ENCODE results near the gene RIN1.
"Not testable (repeated sequence)": the region's sequence is repeated elsewhere in the genome, so short reads cannot be mapped to it uniquely, and the experiment has no call there.

The RIN1 gene

DNA sequence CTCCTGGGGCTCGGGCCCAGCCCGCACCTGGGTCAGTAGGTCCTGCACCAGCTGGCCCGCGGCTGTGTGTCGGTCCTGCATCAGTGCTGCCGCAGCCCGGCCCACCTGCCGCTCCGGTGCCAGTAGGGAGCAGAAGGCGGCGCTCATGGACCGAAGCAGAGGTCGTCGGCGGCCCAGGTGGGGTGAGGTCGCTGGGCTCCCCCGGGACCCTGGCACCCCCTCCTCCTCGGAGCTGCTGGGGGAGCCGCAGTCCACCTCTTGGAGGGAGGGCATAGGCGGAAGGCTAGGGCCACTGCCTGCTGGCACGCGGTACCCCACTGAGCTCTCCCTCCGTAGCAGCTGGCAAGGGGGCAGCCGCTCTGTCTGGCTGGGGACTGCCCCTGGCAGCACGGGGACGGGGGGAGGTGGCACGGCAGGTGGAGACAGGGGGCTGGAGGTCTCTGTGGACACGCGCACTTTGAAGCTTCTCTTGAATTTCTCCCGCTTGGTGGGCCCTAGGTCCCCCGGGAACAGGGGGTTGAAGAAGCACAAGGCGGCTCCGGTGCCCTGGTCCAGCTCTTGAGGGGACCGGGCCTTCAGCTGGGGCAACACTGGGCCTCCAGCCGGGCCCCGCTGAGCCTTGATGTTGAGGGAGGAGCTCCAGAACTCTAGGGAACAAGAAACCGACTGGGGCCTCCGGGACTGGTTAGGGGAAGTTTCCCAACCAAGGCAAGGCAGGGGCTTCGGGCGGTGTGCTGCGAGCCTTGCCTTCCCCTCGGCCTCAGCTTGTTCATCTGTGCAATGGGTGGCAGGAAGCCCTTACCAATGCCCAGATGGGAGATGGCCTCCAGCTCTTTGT, 1.4 kb downstream of the RIN1 start:
- DNase-seq (ENCODE audit: low read depth), result no peak

DNA sequence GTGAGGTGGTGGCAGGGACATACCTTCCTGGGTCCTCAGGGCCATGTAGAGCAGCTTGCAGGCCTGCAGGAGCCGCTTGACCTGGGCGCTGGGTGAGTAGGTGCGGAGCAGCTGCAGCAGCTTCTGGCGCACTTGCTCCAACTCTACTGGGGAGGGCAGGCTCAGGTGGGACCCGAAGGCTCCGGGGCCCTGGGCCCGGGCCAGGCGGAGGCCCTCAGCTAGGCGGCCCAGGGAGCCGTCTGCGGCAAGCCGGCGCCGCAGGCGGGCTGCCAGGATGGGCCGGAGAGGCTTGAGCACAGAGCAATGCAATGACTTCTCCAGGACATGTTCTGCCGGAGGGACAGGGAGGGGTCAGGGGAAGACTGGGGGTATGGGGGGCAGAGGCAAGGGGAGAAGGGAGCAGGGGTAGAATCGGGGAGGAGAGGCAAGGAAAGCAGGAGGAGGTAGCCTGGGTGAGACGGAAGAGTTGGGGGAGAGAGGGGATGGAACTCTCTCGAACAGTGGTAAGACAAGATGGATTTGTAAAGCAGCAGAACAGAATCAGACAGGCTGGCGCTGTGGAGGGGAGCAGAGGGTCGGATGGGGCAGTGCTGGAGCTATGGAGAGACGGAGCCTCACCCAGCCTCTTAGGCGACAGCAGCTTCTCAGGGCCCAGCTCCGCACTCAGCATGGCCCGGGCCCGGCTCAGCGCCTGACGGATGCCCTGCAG, 2.2 kb downstream of the RIN1 start:
- DNase-seq (ENCODE audit: low read depth), result no peak

GRCh38 chr11:66333220-66333877, 2.9 kb downstream of the RIN1 start:
- DNase-seq (ENCODE audit: low read depth), result no peak

- DNase-seq (ENCODE audit: low read depth), result no peak
Observed at GRCh38 chr11:66332371-66333219, 3.6 kb downstream of the RIN1 start.

DNA sequence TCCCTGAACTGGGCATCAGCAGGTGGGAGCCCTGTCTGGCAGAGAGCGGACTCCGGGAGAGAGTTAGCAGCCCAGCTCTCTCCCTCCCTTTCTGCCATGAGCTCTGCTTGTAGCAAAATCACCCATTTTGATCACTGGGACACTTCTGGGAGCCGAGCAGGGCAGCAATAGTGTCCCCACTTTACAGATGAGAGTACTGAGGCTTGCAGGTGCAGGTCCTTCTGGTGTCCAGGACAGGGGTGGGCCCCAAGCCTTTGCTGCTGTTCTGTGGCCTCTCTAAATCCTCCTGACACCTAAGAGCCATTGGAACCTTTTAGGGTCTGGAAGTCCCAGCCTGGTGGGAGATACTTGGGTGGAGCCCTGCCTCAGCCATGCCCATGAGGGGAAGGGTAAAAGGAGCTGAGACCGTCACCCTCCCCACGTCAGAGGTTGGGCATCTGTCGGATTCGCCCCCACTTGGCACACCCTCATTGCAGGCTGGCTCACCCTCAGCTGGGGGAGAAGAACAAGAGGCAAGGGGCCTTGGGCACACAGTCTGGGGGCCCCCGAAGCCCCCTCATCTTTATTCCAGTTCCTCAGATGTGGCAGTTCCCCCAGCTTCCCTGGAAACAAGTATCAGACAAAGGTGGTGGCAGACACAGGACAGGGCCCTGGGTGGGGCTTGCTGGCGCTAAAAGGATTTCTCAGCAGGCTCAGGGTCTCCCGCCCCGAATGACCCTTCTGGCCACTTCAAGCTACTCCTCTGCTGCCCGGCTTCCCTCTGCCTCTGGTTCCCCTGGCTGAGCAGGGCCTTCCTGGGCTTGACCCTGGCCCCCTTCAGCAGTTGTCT, 4.5 kb downstream of the RIN1 start:
- no peak for DNase-seq (ENCODE audit: low read depth)

GRCh38 chr11:66330931-66331330, 5.3 kb downstream of the RIN1 start:
- no peak for DNase-seq (ENCODE audit: low read depth)

DNA sequence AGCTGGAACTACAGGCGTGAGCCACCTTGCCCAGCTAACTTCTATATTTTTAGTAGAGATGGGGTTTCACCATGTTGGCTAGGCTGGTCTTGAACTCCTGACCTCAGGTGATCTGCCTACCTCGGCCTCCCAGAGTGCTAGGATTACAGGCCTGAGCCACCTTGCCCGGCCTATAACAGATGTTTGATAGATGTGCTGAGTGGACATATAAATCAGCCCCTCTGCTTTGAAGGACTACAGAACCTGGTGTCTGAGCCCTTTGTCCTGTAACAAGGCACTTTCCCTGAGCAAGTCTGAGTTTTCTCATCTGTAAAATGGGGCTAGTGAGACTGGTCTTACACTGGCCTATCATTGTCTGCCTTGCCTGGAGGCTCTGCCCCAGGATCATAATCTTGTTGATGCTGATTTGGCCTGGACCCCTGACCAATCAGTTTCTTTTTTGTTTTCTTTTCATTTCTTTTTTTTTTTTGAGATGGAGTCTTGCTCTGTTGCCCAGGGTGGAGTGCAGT, 7.0 kb downstream of the RIN1 start:
- no peak for DNase-seq (ENCODE audit: low read depth)

DNA sequence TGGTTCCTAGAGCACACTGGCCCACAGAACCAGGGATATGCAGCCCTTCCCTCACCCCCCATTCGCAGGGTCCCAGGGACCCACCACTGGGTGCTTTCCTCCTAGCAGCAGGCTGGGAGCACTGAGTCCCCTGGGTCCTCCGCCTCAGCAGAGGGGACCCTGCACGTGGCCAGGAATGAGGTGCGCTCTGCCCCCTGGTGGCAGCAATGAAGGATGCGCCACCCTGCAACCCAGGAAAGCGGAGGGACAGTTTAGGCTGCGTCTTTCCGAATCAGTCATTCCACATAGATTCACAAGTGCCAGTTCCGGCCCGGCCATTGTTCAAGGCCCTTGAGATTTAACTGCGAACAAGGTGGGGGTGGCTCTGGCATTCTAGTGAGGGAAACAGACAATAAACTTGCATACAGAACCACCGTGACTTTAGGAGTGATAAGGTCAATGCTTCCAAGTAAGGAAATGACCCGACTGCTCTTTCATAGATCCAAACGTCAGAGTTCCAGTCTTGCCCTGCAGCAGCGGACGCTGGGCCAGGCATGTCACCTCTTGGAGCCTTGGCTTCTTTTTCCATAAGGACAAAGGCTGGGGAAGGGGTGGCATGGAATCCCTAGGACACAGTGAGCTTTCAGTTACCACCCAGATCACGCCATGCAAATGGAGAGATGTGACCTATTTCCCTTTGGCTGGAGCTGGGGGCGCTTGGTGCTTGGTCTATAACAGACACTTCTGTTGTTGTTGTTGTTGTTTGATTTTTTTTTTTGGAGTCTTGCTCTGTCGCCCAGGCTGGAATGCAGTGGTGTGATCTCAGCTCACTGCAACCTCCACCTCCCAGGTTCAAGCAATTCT, 7.7 kb downstream of the RIN1 start:
- DNase-seq (ENCODE audit: low read depth), result peak; percentile 70

- DNase-seq (ENCODE audit: low read depth), result no peak
Observed at GRCh38 chr11:66328031-66328301, 8.3 kb downstream of the RIN1 start.

- no peak for DNase-seq (ENCODE audit: low read depth)
Observed at GRCh38 chr11:66327171-66328030, 8.8 kb downstream of the RIN1 start.

- no peak for DNase-seq (ENCODE audit: low read depth)
Observed at GRCh38 chr11:66326261-66327111, 9.7 kb downstream of the RIN1 start.

DNA sequence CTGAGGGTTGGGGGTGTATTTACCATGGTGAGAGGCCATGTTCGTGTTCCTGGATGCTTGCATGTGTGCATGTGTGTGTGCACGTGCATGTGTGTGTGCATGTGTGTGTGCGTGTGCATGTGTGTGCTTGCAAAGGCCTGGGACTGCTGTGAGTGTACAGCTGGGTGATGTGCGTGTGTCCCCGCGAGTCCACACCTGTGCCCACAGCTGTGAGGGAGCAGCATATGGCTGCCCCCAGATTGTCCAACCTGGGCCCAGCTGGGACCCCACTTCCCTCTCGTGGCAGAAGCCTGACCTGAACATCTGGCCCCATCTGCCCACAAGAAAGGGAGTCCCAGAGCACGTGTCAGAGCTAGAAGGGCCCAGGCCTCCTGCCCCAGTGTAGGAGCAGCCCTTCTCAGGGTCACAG, 11.0 kb downstream of the RIN1 start:
- no peak for DNase-seq (ENCODE audit: low read depth)

DNA sequence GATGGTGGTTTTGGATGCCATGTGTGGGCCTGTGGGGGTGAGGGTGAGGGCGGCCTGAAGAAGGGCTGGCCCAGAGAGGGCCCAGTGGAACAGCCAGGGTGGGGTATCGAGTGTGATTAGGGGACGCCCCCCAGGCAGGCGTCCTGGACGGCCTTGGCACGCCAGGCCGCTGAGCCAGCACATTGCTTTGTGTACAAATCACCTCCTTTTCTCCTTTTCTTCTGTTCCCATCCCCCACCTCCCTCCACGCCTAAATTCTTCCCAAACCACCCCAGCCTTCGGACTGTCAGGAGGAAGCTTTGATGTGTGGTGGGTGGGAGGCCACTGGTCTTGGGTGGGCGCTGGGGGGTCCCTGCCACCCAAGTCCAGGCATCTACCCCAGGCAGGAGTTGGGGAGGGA, 11.6 kb downstream of the RIN1 start:
- no peak for DNase-seq (ENCODE audit: low read depth)

GRCh38 chr11:66323684-66324083, 12.6 kb downstream of the RIN1 start:
- no peak for DNase-seq (ENCODE audit: low read depth)

DNA sequence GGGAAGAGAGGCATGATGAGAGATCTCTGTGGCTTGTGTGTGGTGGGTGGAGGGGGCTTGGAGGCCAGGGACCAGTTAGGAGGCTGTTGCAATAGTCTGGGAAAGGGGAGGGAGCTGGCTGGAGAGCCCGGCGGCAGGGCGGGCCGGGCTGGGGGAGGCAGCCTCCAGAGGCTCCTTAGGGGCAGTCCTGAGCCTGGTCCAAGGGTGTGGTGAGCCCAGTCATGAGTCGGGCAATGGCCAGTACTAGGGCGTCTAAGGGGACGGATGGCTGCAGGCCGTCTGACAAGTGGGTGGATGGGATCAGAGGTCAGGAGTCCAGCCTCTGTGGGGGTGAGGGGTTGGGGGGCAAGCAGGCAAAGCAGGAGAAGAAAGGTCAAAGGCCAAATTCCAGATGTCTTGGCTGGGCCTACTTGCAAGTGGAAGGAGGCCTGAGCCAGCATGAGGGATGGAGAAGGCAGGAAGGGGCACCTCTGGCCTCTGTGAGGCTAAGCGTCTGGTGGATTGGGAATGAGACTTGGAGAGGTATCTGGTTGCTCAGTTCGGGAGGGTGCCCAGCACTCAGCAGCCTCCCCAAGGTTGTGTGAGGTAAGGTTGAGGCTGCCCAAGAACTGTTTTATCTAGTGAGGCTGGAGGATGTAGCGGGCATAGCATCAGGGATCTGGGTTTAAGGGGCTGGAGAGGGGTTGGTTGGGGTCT, 13.4 kb downstream of the RIN1 start:
- no peak for DNase-seq (ENCODE audit: low read depth)

DNA sequence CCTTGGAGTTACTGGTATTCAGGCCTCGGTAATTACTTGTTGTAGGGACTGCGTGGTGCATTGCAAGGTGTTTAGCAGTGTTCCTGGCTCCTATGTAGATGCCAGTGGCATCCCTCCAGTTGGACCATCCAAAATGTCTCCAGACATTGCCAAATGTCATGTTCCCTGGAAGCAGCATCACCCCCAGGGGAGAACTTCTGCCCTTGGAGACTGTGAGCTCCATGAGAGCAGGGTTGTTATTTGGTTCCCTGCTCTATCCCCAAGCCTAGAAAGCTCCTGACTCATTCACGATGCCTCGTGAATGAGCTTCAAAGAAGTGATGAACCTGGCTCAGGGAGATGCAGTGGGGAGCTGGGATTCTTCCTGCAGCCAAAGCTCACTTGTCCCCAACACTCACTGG, 14.6 kb downstream of the RIN1 start:
- DNase-seq (ENCODE audit: low read depth), result no peak

DNA sequence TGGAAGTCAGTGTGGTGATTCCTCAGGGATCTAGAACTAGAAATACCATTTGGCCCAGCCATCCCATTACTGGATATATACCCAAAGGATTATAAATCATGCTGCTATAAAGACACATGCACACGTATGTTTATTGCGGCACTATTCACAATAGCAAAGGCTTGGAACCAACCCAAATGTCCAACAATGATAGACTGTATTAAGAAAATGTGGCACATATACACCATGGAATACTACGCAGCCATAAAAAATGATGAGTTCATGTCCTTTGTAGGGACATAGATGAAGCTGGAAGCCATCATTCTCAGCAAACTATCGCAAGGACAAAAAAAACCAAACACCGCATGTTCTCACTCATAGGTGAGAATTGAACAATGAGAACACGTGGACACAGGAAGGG, 15.5 kb downstream of the RIN1 start:
- DNase-seq (ENCODE audit: low read depth), result not testable (repeated sequence)

DNA sequence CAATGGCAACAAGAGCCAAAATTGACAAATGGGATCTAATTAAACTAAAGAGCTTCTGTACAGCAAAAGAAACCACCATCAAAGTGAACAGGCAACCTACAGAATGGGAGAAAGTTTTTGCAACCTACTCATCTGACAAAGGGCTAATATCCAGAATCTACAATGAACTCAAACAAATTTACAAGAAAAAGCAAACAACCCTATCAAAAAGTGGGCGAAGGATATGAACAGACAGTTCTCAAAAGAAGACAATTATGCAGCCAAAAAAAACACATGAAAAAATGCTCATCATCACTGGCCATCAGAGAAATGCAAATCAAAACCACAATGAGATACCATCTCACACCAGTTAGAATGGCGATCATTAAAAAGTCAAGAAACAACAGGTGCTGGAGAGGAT, 15.9 kb downstream of the RIN1 start:
- DNase-seq (ENCODE audit: low read depth), result not testable (repeated sequence)
